ENCODE data around the gene PKNOX2.

The PKNOX2 gene

DNA sequence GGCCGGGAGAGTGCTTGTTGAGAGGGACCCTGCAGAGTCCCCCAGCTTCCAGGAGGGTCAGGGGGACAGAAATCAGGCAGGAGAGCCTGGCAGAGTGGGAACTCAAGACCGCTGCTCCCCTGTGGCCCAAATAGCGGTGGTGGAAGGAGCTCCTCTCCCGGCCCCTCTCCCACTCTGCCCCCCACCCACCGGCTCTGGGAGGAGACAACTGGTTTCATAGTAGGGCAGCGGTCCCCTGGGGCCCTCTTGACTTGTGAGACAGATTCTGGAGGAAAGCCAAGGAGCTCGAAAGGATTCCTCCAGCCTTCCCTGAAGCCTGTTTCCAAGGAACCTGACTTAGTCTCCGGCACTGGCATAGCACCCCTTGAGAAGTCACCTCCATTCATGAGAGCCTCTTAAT is 10.1 kb downstream of the PKNOX2 start:
- FAIRE-seq, result no peak

DNA sequence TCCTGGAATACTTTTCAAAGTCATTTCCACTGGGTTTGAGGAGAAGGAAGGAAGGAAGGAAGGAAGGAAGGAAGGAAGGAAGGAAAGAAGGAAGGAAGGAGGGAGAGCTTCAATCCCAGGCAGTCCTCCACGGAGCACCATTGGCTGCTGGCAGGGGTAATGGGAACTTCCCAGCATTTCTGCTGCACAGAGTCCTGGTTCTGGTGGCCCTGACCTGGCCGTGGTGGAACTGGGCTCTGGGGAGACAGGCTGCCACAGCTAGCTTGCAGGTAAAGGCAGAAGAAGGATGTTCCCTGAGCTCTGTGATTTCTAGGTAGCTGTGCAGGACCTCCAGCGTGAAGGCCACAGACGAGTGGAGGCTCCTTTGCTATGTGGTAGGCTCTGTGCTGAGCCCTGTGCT is 10.6 kb downstream of the PKNOX2 start:
- no peak for FAIRE-seq

DNA sequence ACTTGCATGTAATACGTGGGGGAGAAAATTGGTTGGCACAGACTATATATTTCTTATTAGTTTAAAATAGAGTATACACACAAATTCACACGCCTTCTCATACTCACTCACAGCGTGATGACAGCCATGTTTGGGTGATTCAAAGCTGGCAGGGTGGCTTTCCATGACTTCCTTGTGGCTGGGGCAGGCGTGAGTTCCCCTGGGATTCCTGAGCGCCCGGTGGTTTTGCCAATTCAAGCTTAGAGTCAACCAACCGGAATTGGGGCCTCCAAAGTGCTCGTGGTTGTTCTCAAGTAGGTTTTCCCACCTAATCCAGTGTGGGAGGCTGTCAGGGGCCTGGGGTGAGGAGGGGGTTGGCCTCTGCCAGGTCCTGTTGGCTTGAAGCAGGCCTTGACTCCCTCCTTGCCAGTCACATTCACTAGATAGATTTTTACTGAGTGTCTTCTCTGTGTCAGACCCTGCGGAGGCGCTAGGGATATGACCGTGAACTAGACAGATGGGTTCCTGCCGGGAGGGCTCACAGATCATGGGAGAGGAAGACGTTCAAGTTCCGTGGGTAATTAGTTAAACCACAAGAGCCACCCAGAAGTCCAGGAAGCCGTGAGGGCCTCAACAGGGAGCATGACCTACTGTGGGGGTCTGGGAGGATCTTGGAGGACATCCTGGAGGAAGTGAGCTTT is 11.5 kb downstream of the PKNOX2 start:
- no peak for FAIRE-seq

DNA sequence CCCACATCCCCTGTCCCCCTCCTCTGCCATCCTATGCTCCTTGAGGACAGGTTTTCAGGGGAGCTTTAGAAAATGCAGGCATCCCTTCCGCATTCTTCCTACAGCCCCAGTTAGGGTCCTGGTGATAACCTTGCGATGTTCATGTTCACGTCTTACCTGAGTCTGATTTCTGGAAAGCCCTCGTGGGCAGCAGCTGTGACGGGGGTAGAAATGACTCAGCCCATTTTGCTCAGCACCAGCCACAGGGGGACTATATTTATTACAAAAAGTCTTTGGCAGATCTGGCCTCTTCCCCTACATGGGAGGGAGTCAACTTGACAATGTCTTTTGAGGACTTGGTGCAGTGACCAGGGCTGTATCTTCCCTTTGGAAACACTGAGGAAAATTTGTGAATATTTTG is 12.3 kb downstream of the PKNOX2 start:
- FAIRE-seq, result no peak

DNA sequence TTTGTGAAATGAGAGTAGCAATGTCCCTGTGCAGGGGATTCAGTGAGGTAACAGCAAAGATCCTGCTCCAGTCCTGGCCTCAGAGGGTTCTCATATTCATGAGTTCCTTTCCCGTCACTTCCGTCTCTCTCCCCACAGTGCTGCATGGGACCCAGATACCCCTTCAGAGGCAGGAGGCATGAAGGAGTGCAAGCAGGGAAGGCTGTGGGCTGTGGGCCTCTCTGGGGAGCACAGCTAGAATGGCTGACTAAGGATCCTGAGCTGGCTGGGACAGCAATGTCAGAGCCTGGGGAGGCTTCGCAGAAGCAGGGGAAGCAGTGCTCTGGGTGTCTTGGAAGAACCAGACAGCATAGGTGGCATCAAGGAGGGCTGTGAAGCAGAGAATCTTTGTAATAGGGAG is 13.0 kb downstream of the PKNOX2 start:
- no peak for FAIRE-seq

DNA sequence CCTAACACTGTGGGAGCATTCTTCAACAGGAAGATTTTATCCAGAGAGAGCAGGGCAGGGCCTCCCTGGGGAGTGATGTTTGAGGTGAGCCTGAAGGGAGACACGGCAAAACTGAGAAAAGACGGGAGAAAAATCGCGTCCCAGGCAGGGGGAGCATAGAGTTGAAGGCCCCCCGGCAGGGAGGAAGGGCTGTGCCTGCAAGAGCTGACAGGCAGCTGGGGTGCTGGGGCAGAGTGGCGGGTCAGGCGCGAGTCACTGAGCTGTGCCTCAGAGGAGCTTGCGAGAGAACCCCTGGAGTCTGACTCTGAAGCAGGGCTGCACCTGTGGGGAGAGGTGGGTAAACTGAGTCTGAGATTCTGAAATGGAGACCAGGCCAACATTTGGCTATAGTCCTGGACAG is 14.8 kb downstream of the PKNOX2 start:
- FAIRE-seq, result no peak

GRCh38 chr11:125179895-125180294 is 15.3 kb downstream of the PKNOX2 start:
- no peak for FAIRE-seq

DNA sequence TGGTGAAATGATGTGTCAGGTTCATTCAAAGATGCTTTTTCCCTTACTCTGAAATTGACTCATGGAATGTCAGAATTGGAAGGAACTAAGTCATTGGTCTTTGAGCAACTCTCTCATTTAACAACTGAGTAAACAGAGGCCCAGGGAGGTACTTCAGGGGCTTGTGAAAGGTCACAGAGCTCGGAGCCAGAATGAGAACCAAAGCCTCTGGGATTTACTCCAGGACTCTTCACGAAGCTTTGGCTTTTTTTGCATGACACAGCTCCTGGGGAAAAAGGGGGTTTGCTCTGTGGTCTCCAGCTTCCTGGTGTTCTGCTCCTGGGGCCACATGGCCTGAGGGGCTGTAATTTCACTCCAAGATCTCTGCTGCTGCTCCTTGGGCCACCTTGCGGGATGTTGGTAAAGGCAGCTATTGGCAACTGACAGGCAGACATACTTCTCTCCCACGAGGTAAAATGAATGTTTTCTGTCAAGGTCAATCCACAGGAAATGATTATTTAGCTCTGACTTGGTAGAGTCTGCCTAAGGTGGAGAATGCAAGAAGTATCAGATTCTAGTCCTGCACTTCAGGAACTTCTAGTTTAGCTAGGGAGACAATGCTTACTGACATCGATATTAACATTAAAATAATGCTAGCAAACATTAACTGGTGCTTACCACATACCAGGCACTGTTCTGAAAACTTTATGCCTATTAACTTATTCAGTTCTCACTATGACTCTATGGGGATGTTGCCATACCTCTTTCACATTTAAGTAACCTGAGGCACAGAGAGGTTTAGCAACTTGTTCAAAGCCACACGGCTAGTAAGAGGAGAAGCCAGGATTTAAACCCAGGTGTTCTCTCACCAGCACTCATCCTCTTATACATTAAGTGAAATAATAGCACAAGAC is 16.1 kb downstream of the PKNOX2 start:
- no peak for FAIRE-seq

GRCh38 chr11:125182573-125182972 is 18.0 kb downstream of the PKNOX2 start:
- no peak for FAIRE-seq

DNA sequence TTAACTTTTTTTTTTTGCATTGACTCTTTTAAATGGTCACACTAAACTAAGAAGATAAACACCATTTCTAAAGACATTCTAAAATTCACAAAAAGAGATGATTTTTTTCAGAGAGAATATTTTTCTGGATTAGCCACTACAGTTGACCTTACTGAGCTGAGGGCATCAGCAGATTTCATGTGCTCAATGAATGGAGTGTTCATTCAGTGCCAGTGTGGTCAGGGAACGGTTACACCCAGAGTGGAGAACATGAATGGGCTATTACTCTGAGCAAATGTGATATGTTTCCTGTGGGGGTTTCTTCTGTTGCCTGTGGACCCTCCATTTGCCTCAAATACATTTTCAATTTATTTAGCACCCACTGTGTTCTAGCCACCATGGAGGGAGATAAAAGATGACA is 19.1 kb downstream of the PKNOX2 start:
- no peak for FAIRE-seq

GRCh38 chr11:125188021-125188420 is 23.5 kb downstream of the PKNOX2 start:
- no peak for FAIRE-seq

GRCh38 chr11:125190566-125190965 is 26.0 kb downstream of the PKNOX2 start:
- FAIRE-seq, result no peak

DNA sequence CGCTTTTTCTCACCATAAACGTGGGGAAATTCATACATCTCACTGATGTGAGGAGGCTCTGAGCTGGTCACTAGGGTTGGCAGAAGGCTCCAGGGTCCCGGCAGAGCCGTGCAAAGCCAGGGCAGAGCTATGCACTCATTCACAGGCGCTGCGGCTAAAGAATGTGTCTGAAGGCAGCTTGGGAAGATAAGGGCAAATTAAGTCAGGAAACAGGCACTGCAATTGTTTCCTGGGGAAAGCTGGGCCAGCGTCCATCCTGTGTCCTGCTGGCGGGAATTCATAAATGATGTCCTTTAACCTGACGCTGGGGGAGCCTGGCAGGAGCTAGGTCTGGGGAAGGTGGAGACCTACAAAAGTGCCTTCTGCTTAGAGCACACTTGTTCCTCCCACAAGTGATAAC is 27.6 kb downstream of the PKNOX2 start:
- no peak for FAIRE-seq

GRCh38 chr11:125192717-125193415 is 28.3 kb downstream of the PKNOX2 start:
- no peak for FAIRE-seq

DNA sequence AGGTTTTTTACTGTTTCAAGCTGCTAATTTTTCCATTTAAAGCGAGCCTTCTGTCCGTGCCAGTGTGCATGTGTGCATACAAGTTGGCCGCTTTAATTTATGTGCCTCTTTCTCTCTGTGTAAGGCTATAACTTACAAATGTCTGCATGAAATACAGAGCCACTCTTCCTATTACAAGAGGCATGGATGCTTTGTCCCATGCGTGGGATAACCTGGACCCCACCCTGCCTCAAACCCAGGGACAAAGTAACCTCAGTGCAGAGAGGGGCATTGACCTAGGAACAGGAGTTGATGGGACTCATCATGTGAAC is 28.8 kb downstream of the PKNOX2 start:
- FAIRE-seq, result no peak

- no peak for FAIRE-seq
Observed at GRCh38 chr11:125193841-125194240, 29.3 kb downstream of the PKNOX2 start.

- no peak for FAIRE-seq
Observed at GRCh38 chr11:125199915-125200314, 35.4 kb downstream of the PKNOX2 start.

- FAIRE-seq, result no peak
Observed at GRCh38 chr11:125200441-125200840, 35.9 kb downstream of the PKNOX2 start.

DNA sequence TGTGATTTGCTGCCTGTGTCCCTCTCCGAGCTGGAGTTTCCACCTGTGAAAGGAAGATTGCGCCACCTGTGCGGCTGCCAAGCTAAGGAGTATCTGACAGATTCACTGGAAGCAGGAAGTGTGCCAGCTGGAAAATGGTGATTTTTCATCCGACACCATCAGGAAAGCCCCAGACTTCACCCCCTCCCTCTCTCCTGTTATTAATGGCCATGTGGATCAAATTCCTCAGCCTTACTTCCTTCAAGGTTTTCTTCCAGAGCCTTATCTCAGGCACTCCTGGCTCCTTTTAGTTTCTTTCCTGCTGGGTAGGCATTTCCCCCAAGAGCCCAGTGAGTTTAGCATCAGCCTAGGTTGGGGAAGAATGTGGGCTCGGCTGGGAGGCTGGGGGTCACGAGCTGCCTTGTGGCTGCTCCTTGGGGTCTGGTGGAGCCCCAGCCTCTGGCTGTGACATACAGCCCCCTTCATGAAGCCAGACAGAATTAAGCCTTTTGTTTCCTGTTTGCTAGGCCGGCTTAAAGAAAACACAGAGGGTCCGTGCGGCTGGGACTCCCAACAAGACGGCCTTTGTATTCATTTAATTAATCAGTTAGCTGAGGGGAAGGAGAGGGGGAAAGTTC is 37.1 kb downstream of the PKNOX2 start:
- FAIRE-seq, result no peak

GRCh38 chr11:125202362-125202880 is 37.9 kb downstream of the PKNOX2 start:
- no peak for FAIRE-seq

DNA sequence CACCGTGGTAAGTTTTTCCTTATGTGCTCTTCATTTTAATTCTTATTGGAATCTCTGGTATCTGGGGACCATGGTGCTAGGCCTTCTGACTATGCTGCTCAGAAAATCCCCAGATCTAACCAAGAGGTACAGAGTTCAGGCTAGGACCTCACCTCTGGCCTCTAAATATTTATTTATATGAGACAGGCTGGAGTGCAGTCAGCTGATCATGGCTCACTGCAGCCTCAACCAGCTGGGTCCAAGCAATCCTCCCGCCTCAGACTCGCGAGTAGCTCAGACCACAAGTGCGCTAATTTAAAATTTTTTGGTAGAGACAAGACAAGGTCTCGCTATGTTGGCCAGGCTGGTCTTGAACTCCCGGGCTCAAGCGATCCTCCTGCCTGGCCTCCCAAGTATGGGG is 38.4 kb downstream of the PKNOX2 start:
- no peak for FAIRE-seq

- no peak for FAIRE-seq
Observed at GRCh38 chr11:125207866-125208425, 43.4 kb downstream of the PKNOX2 start.

- no peak for FAIRE-seq
Observed at GRCh38 chr11:125210066-125210465, 45.5 kb downstream of the PKNOX2 start.
